ENCODE measurements around the gene KLHL6.
"Not testable (repeated sequence)": the region's sequence is repeated elsewhere in the genome, so short reads cannot be mapped to it uniquely, and the experiment has no call there.

KLHL6 gene

DNA sequence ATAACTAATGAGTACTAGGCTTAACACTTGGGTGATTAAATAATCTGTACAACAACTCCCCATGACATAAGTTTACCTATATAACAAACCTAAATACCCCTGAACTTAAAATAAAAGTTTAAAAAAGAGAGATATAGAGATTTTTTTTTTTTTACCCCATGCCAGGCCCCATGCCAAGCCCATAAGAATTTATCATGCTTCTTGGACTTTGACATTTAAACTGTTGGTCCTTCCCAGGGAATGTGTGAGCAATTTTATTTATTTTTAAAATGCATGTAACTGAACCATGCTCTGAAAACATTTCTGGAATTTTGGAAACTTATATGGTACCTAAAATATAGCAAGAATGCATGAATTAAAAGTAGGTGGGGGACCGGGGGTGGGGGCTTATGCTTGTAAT is 26.3 kb downstream of the KLHL6 start:
- no peak for DNase-seq

DNA sequence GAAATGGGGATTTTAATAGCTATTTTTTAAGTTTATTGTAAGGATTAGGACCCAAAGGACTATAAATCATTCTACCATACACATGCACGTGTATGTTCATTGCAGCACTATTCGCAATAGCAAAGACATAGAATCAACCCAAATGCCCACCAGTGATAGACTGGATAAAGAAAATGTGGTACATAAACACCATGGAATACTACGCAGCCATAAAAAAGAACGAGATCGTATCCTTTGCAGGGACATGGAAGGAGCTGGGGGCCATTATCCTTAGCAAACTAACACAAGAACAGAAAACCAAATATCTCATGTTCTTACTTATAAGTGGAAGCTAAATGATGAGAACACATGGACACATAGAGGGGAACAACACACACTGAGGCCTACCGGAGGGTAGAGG is 26.7 kb downstream of the KLHL6 start:
- DNase-seq, result not testable (repeated sequence)

DNA sequence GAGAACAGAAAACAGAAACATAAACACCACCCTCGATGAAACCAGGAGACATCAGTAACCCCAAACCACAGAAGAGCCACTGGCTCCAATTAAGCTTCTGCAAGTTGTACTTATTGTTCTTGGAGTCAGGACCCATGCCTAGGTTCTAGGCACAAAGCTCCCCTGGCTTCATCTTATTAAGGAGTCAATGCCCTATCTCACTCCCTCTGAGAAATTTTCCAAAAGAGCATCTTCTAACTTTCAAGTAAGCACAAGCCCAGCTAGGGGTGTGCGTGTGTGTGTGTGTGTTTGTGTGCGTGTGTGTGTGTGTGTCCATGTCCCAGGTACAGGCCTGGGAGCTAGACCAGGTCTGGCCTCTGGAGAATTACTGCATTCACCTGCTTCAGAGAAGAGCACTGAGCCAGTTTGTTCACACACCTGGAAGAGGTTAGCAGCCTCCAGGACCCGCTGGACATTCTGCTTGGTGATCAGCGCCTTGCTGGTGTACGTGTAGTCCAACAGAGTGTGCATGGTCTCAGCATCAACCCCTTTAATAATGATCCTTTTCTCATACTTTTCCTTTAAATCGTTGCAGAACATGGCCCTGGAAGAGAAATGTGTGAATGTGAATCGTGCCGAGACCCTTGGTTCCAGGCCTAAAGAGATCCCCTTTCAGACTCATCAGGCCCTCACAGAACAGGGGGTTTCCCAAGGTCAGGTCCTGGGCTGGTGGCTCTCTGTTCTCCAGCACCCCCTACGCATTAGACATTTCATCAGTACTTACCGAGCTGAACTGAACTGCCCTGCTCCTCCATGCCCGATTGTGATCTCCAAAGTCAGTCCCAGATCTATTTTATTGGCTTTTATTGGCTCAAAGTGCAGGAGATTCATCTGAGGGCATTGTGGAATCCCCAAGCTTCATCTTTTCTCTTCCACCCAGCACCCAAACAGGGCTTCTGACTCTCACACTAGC is 27.8 kb downstream of the KLHL6 start:
- DNase-seq, result no peak

DNA sequence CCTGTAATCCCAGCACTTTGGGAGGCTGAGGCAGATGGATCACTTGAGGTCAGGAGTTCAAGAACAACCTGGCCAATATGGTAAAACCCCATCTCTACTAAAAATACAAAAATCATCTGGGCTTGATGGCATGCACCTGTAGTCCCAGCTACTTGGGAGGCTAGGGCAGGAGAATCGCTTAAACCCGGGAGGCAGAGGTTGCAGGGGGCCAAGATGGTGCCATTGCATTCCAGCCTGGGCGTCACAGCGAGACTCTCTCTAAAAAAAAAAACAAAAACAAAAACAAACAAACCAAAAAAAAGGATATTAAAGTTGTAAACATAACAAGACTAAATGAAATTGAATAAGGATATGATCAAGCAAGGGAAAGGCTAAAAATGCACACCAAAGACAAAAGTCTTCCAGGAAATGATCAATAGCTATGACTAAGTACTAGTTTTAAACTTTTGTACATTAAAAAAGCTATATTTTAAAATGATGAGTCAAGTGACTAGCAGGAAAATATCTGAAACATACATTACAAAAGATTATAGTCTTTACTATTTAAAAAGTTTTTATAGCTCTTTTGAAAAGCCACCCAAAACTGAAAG is 28.6 kb downstream of the KLHL6 start:
- no peak for DNase-seq

DNA sequence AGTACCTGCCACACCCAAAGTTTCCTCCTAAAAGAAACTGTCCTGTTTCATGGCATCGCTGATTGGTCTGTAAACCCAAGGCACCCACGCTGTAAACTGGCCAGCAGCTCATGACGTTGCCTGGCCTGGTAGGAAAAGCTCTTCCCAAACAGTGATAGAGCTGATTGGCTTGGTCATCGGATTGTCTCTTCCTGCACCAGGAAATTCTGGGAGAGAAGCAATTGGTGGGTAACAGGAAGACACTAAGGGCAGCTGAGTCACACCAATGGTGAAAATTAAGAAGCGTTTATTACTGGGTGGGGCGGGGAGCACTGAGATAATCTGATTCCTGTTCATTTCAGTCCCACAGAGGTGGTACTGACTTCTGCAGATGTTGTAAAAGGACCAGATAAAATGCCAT is 31.0 kb downstream of the KLHL6 start:
- DNase-seq, result no peak

DNA sequence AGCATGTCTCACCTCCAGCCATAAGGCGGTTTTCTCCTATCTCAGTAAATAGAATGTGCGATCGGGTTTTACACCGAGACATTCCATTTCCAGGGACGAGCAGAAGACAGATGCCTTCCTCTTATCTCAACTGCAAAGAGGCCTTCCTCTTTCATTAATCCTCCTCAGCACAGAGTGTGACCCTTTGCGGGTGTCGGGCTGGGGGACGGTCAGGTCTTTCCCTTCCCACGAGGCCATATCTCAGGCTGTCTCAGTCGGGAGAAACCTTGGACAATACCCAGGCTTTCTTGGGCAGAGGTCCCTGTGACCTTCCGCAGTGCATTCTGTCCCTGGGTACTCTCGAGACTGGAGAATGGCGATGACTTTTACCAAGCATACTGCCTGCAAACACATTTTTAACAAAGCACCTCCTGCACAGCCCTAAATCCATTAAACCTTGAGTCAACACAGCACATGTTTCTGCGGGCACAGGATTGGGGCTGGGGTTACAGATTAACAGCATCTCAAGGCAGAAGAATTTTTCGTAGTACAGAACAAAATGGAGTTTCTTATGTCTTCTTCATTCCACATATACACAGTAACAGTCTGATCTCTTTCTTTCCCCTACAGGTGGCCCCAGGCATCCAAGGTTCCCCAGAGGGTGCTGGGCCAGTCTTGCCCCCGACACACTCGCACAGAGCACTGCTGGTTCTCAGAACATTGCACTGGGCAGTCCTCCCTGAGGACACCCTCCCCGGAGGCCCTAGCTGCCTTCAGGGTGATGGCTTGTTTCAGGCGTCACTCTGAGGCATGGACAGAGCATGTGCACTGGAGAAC is 34.6 kb downstream of the KLHL6 start:
- DNase-seq, result not testable (repeated sequence)

DNA sequence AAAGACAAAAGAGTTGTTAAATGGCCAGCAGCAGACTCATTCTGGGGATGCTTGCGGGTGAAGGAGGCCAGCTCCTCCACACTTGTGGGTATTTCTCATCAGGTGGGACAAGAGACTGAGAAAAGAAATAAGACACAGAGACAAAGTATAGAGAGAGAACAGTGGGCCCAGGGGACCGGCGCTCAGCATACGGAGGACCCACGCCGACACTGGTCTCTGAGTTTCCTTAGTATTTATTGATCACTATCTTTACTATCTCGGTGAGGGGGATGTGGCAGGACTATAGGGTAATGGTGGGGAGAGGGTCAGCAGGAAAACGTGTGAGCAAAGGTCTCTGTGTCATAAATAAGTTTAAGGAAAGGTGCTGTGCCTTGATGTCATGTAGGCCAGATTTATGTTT is 35.2 kb downstream of the KLHL6 start:
- not testable (repeated sequence) for DNase-seq

DNA sequence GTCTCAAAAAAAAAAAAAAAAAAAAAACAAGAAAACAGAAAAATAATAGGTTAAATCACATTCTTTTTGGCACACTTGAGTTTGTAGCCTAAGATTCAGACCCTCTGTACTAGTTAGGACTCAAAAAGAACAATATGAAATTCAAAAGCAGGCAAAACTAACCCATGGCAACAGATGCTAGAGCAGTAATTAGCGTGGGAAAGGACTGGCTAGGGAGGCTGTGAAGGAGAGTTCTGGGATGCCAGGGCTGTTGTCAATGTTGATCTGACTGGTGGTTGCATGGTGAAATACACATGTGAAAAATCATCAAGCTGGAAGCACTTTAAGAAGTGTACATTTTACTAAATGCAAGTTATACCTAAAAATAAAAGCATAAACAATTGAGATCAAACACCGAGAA is 35.6 kb downstream of the KLHL6 start:
- DNase-seq, result no peak

DNA sequence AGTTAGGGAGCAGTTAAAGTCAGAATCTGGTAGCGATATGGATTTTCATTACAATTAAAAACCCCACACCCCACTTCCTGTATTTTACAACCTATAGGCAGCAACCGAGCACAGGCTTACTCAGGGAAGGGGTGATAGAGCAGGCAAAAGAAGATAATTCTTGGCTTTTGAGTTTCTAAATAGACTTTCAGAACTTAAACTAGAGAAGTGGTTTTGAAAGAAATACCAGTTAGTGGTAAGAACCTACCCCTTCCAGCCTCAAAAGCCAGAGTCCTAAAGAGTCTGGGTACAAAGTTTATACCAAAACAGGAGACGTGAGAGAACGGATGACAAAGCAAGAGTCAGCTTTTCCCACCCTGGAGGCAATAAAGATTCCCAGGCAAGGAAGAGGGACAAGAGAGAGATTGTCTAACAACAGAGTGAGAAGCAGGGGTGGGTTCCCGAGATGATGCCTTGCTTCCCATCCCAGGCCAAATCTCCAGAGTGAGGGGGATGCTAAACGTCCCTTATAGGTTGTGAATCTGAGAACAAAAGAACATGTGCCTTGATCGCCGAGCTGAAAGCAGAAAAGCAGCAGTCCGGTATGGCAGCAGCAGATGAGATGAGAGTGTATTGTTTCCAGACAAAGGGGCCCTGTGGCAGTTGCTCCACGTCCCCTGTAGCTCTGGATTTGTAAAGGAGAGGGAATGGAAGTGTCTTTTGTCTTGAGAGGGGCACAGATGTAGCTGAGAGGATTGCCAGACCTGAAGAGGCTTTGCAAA is 36.8 kb downstream of the KLHL6 start:
- DNase-seq, result no peak

DNA sequence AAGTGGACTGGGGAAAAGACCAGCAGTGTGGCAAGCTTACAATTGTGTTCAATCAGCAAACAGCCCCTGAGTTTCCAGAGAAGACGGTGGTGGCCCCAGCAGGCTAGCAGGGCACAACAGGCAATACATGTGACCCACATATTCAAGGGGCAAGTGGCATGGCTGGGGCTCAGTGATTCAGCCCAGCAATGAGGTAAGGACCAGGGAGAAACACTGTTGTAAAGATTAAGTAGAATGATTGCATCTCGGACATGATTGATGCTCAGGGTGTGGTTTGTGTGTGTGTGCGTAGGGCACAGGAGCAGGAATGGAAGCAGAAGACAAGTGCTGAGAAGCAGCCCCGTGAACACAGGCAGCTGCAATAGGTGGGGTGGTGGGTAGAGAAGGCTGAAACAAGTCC is 37.9 kb downstream of the KLHL6 start:
- DNase-seq, result no peak

DNA sequence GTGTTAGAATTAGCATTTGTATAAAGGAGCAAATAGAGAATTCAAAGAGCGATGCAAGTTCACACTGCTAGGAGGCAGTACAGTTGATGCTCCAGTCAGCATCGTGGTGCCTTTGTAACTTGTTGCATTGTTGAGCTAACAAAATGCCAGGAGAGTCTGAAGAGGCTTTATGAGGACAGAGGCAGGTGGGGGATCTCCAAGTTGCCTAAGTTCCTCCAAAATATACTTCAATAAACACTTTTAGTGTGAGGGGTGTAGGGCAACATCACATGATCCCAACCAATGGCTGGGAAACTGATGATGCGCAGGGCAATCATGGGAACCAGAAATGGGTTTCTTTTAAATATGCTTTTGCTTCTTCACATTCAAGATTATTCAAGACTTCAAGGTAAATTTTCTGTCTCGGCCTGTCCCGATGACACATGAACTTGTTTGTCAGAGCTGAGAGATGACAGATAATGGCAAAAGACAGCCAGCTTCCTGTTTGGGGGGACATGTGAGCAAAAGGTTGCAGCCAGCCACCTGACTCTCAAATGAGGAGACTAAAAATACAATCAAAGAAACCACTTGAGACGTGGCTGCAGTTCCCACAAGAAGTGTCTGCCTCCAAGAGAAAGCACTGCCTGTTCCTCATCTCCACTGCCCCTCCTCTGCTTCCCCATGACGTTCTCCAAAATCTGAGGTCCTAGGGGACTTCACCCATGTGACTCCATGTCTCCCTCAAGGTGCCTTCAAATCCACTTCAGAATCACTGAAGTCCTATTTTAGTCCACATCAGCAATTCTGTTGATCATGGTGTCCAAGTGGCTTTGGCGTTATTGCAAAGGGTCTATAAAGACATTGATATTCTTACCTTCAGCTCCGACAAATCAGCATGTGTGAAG is 39.3 kb downstream of the KLHL6 start:
- DNase-seq, result no peak

DNA sequence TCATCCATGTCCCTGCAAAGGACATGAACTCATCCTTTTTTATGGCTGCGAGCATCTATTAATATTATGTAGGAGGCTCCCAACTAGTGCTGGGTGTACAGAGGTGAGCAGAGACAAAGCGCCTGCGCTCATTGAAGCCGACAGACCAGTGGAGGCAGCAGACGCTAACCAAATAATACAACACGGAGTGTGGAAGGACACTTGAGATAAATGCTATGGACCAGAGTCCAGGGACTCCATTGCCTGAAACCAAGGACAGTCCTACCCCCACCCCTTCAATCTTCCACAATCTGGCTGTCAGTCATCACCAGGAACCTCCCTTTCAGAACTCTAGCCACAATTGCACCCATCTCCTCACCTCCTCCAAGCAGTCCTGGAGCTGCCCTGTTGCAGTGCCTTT is 41.5 kb downstream of the KLHL6 start:
- no peak for DNase-seq

DNA sequence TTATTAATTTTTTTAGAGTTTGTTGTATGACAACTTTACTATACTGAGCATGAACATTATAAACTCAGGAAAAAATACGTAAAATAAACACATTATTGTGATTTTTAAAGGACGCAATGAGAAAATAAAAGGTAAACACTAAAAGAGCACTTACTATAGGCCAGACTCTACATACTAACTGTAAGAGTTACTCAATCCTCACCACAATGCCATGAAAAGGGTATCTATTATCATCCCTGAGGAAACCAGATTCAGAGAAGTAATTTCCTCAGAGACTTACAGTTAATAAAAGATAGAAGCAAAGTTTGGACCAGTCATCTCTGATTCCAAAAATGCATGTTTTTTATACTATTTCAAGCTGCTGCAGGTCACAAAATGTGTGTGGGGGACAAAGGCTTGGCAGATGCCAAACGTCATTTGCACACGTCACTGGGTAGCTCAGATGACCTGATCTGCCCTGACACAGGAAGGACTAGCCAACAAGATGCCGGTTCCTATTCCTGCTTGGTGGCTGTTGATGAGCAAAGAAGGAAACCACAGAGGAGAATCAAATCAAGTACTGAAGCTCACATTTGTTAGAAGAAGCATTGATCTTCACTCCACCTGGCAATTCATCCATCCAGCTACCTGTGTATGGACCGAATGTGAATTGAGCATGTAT is 42.3 kb downstream of the KLHL6 start:
- DNase-seq, result no peak

DNA sequence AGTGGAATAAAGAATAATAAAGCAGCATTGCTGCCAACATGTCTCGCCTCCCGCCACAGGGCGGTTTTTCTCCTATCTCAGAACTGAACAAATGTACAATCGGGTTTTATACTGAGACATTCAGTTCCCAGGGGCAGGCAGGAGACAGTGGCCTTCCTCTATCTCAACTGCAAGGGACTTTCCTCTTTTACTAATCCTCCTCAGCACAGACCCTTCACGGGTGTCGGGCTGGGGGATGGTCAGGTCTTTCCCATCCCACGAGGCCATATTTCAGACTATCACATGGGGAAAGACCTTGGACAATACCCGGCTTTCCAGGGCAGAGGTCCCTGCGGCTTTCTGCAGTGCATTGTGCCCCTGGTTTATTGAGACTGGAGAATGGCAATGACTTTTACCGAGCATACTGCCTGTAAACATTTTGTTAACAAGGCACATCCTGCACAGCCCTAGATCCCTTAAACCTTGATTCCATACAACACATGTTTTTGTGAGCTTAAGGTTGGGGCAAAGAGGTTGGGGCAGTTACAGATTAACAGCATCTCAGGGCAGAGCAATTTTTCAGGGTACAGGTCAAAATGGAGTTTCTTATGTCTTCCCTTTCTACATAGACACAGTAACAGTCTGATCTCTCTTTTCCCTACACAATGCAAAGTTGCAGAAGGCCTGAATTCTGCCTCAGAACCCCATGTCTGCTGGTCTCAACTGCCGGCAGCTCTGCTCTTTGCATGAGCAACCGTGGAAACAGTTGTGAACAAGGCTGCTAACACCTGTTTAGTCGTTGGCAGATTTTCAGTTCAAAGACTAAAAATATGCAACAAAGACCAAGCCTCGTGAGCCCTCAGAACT is 44.0 kb downstream of the KLHL6 start:
- DNase-seq, result not testable (repeated sequence)

DNA sequence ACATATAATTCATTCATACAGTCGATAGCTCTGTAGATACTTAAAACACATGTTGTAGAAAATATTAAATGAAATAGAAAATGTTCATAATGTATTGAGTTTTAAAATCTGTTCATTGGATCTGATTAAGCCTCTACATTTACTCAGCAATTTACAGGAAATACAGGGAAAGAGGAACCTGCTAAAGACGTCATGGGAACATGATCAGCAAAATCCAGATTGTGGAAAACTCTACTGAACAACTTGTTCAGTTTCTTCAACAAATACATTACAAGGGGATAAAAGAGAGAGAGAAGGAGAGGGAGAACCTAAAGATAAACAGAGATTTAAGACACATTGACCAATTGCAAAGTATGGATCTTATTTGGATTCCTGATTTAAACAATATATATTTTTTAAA is 46.7 kb downstream of the KLHL6 start:
- no peak for DNase-seq

DNA sequence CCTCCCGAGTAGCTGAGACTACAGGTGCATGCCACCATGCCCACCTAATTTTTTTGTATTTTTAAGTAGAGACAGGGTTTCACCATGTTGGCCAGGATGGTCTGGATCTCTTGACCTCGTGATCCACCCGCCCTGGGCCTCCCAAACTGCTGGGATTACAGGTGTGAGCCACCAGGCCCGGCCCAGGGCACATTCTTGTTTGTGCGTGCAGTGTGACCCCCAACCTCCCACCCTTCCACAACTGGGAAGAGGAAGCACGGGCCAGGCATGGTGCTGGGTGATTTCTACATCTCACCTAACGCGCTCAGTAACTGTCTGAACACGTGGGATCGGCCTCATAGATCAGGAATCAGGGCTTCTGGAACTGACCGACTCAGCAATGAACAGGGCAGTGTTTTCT is 48.0 kb downstream of the KLHL6 start:
- DNase-seq, result no peak

DNA sequence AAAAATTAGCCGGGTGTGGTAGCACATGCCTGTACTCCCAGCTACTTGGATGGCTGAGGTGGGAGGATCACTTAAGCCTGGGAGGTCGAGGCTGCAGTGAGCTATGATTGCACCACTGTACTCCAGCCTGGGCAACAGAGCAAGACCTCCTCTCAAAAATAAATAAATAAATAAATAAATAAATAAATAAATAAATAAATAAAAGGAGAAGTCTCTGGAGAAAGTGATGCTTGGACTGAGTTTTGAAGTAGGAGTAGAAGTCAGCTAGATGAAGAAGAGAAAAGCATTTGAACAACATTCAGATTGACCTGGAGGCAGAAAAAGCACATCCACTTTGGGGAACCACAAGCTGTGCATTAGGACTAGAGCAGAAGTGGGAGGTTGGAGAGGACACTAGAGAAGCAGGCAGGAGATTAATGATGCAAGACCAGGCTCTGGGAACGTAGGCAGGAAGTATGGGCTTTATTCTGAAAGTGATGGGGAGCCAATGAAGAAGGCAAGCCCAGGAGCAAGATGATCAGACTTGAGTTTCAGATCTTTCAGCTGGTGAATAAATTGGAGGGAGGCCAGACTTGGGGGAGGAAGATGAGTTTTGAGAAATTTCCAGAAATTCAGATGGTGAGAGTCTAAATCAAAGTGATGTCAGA is 48.7 kb downstream of the KLHL6 start:
- DNase-seq, result no peak

DNA sequence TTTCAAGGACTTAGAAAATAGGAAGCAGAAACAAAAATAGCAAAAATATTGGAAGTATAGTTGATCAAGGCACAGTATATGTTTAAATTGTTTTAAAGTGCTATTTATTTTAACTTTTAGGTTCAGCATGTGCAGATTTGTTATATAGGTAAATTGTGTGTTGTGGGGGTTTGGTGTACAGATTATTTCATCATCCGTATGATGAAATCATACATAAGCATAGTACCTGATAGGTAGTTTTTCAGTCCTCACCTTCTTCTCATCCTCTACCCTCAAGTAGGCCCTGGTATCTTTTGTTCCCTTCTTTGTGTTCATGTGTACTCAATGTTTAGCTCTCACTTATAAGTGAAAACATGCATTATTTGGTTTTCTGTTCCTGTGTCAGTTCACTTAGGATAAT is 50.9 kb downstream of the KLHL6 start:
- no peak for DNase-seq

DNA sequence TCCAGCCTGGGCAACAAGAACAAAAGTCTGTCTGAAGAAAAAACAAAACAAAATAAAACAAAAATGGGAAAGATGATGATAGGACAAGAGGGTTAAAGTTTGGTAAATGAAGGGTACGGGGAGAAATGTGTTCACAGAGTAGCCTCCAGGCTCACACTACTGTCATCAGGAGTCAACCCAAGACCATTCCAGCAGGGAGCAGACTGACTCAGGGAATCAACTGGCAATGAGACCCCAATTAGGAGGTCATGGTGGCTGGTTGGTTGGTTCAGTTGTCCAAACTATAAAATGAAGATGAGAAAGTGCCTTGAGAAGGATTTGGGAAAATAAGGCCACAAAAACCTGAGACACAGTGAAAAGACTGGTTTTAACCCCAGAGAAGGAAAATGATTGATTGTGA is 51.8 kb downstream of the KLHL6 start:
- no peak for DNase-seq
